ENCODE results near the gene GNPDA2.
A peak's percentile ranks its signal among the peaks of the same experiment; 100 is the strongest.

GNPDA2 gene

DNA sequence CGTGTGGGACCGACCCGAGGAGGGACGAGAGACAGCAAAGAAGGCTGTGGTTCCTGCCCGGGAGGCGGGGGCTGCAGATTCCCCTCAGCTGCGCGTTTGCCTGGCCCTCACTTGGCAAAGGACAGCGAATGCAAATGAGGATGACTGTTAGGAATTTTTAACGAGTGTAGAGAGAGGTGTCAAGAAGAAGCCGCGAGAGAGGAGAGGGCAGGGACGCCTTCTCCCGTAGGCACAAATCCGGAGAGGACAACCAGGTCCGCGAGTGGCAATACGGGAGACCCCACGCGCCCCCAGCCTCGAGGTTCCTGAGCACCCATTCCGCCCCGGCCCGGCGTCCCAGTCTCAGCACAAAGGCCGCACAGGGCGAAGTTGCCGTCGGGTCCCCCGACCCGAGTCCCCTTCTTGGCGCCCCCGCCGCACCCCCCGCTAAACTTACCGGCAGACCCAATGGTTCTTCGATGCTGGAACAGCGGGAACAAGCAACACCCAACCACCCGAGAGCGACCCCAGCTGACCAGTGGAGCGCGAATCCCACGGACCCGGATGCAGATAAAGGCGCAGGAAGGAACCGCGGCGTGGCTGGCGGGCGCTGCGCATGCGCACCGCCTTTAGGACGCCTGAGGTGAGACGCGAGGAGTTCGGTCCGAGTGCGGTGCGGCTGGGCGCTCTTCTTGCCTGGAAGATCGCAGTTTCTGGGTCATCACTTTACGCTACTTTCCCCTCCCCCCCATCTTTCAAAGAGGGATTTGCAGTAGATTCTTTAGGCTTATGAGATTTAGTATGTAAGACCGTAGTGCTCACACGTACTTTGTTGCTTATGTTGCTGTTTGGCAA, at the start of gene GNPDA2:
Gene GNPDA2, minus strand, starts transcription at position 519 of the 834 bp plus-strand sequence. CDS start 4,349 bp downstream, outside the sequence.
- DNase-seq: peak; percentile 94
- H3K36me3 ChIP-seq: no peaks in the 10 kb centered on the region
- TF ChIP-seq, protein P1, sequence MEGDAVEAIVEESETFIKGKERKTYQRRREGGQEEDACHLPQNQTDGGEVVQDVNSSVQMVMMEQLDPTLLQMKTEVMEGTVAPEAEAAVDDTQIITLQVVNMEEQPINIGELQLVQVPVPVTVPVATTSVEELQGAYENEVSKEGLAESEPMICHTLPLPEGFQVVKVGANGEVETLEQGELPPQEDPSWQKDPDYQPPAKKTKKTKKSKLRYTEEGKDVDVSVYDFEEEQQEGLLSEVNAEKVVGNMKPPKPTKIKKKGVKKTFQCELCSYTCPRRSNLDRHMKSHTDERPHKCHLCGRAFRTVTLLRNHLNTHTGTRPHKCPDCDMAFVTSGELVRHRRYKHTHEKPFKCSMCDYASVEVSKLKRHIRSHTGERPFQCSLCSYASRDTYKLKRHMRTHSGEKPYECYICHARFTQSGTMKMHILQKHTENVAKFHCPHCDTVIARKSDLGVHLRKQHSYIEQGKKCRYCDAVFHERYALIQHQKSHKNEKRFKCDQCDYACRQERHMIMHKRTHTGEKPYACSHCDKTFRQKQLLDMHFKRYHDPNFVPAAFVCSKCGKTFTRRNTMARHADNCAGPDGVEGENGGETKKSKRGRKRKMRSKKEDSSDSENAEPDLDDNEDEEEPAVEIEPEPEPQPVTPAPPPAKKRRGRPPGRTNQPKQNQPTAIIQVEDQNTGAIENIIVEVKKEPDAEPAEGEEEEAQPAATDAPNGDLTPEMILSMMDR (IDR thresholded peaks at IDR 0.05; ENCODE audit: low read depth, low read length): peak; percentile 45
- H3K4me3 ChIP-seq (ENCODE audit: low read depth, low read length): peak within 1 kb of the TSS; percentile 96
- H3K27ac ChIP-seq: peak within 1 kb of the TSS; percentile 90
- H3K27me3 ChIP-seq (ENCODE audit: insufficient read depth, low read depth, severe bottlenecking): no peaks in the 10 kb centered on the region
- H3K9me3 ChIP-seq (ENCODE audit: severe bottlenecking): no peaks in the 10 kb centered on the region

DNA sequence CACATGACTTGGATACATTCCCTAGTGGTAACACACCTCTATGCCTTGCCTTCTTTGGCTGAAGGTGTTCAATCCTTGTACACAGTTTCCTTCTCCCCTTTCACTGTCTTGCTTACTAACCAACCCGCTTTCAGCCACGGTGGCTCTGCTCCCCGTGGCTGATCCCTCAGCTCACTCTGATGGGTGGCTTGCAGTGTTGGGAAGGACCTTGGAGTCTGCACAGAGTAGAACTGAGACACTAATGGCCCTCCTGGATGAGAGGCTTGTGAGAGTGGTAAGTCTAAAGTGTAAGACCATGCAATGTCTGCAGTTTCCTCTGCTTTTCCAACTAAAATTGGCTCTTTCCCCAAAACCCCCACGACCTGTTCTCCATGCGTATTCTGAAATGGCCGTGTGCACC, 46.0 kb upstream of the GNPDA2 start:
- TF ChIP-seq, protein P1 (IDR thresholded peaks at IDR 0.05; ENCODE audit: low read depth, low read length): no peak
- Histone ChIP-seq H3K4me3 (ENCODE audit: low read depth, low read length) (no peak overlapping the region), H3K9me3 (ENCODE audit: severe bottlenecking) (peaks cover 10% of the 10 kb centered on the region), H3K36me3 (no peaks in the 10 kb centered on the region), H3K27me3 (ENCODE audit: insufficient read depth, low read depth, severe bottlenecking) (no peaks in the 10 kb centered on the region), H3K27ac (no peak overlapping the region)
- no peak for DNase-seq

DNA sequence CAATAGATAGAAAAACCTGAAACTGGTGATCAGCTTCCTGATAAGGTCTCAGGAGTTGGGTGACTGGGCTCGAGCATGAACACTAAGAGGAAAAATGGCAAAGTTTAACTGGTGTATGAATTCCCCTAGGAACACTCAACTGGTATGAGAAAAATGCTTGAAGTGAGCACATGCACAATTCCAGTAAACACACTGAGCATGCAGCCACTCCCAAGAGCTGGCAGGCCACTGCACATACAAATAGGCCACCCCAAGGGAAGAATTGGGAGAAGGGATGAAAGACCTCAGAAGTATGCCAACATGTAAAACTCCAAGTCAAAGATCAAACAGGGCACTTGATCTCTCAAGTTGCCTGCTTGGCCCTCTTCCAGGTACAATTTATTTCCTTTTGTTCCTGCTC, 45.4 kb upstream of the GNPDA2 start:
- Histone ChIP-seq H3K36me3 (no peaks in the 10 kb centered on the region), H3K27ac (no peak overlapping the region), H3K9me3 (ENCODE audit: severe bottlenecking) (peaks cover 10% of the 10 kb centered on the region), H3K27me3 (ENCODE audit: insufficient read depth, low read depth, severe bottlenecking) (no peaks in the 10 kb centered on the region), H3K4me3 (ENCODE audit: low read depth, low read length) (no peak overlapping the region)
- DNase-seq: no peak
- TF ChIP-seq, protein P1 (IDR thresholded peaks at IDR 0.05; ENCODE audit: low read depth, low read length): no peak

DNA sequence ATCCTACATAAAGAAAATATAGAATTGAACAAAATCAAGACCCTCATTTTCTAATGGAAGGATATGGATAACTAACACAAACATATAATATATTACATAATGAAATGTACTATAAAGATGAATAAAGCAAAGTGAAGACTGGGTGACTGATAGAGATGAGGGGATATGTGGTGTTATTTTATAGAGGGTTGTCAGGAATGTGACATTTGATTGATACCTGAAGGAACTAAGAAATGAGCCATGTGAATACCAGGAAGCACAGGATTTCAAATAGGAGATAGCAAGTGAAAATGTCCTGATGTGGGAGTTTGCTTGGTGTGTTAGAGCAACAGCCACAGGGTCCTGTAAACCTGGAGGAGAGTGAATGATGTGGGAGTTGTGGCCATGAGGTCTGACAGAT, 40.1 kb upstream of the GNPDA2 start:
- no peak for DNase-seq
- Histone ChIP-seq H3K9me3 (ENCODE audit: severe bottlenecking) (no peaks in the 10 kb centered on the region), H3K27ac (no peak overlapping the region), H3K27me3 (ENCODE audit: insufficient read depth, low read depth, severe bottlenecking) (no peaks in the 10 kb centered on the region), H3K36me3 (no peaks in the 10 kb centered on the region), H3K4me3 (ENCODE audit: low read depth, low read length) (no peak overlapping the region)
- TF ChIP-seq, protein P1 (IDR thresholded peaks at IDR 0.05; ENCODE audit: low read depth, low read length): no peak

DNA sequence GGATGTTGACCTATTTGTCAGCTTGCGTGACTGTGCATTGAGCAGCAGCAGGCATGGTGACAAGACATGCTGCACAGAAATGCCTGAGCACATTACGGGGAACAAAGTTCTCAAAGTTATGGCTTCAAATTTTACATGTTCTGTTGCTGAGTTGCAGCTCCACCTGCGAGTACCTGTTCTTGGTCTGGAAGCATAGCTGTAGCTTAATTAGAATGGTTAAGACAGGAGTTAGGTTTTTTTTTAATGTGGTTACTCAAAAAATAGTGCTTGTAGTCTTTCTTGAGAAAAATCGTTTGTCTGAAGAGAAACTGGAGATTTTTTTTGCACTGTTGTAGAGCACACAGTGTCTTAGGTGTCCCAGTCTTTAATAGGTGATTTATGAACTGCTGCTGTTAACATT, 38.8 kb upstream of the GNPDA2 start:
- no peak overlapping the region for H3K4me3 ChIP-seq (ENCODE audit: low read depth, low read length)
- no peak overlapping the region for H3K27ac ChIP-seq
- no peaks in the 10 kb centered on the region for H3K9me3 ChIP-seq (ENCODE audit: severe bottlenecking)
- TF ChIP-seq, protein P1 (IDR thresholded peaks at IDR 0.05; ENCODE audit: low read depth, low read length): no peak
- no peak for DNase-seq
- no peaks in the 10 kb centered on the region for H3K27me3 ChIP-seq (ENCODE audit: insufficient read depth, low read depth, severe bottlenecking)
- H3K36me3 ChIP-seq: no peaks in the 10 kb centered on the region
